ENCODE data around the gene AP4M1. TPM values are rescaled to one million over a fixed set of nuclear protein-coding genes. Genes with fewer than 3 reads are reported as not detected.
A peak's percentile ranks its signal among the peaks of the same experiment; 100 is the strongest.

AP4M1 gene
- polyA plus RNA-seq, 1 donor from 2014 or later, result 100 TPM

DNA sequence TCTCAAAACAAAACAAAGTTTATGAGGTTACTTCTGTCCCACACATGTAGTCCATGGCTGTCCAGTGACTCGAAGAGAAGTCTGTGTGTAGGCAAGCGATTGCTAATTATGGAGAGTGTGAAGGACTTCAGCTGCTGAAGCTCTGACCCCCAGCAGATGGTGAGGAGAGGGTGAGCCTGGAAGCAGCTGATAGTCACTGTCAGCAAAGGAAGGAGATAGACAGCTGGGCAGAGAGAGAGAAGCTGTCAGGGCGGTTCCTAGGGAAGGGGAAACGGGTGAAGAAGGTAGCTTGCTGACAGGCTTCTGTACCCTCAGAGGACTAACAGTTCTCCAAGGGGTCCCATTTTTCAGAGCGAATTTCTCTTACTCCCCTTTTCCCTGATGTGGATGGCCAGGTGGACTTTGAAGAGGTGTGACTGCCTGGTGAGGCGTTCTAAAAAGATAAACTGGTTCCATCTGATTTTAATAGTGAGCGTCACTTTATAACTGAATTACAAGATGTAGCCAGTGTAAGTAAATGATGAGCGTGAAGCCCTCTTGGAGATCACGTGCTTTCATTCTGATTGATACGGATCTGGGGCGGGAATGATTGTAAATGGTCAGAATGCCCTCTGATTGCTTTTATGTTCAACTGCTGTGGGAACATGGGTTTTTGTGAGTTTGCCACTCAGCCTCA lies 39.8 kb upstream of the AP4M1 start:
- no peaks in the 10 kb centered on the region for H3K9me3 ChIP-seq (ENCODE audit: low read length)
- H3K27ac ChIP-seq (ENCODE audit: low read length), result no peak overlapping the region
- no peaks in the 10 kb centered on the region for H3K27me3 ChIP-seq (ENCODE audit: insufficient read depth, low read depth, low read length)
- no peaks in the 10 kb centered on the region for H3K79me2 ChIP-seq (replicated peaks; ENCODE audit: insufficient read depth, low read length)
- TF ChIP-seq, protein P1, sequence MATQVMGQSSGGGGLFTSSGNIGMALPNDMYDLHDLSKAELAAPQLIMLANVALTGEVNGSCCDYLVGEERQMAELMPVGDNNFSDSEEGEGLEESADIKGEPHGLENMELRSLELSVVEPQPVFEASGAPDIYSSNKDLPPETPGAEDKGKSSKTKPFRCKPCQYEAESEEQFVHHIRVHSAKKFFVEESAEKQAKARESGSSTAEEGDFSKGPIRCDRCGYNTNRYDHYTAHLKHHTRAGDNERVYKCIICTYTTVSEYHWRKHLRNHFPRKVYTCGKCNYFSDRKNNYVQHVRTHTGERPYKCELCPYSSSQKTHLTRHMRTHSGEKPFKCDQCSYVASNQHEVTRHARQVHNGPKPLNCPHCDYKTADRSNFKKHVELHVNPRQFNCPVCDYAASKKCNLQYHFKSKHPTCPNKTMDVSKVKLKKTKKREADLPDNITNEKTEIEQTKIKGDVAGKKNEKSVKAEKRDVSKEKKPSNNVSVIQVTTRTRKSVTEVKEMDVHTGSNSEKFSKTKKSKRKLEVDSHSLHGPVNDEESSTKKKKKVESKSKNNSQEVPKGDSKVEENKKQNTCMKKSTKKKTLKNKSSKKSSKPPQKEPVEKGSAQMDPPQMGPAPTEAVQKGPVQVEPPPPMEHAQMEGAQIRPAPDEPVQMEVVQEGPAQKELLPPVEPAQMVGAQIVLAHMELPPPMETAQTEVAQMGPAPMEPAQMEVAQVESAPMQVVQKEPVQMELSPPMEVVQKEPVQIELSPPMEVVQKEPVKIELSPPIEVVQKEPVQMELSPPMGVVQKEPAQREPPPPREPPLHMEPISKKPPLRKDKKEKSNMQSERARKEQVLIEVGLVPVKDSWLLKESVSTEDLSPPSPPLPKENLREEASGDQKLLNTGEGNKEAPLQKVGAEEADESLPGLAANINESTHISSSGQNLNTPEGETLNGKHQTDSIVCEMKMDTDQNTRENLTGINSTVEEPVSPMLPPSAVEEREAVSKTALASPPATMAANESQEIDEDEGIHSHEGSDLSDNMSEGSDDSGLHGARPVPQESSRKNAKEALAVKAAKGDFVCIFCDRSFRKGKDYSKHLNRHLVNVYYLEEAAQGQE (IDR thresholded peaks at IDR 0.05; ENCODE audit: borderline replicate concordance), result no peak
- TF ChIP-seq POLR2AphosphoS5 (IDR thresholded peaks at IDR 0.05), result peak; percentile 3
- H3F3A ChIP-seq (ENCODE audit: insufficient read depth, low read length, poor library complexity, severe bottlenecking), result no peaks in the 10 kb centered on the region
- no peak overlapping the region for H3K4me2 ChIP-seq (ENCODE audit: low read length)
- no peaks in the 10 kb centered on the region for H4K20me1 ChIP-seq (ENCODE audit: insufficient read depth)
- H3K9ac ChIP-seq (ENCODE audit: low read length), result no peak overlapping the region
- H3K36me3 ChIP-seq (ENCODE audit: insufficient read depth, low read length), result peaks cover 9% of the 10 kb centered on the region
- H3K9me2 ChIP-seq (ENCODE audit: insufficient read depth, low read length), result no peaks in the 10 kb centered on the region
- H2AFZ ChIP-seq (ENCODE audit: low read depth, low read length), result no peak overlapping the region
- H3K4me3 ChIP-seq (ENCODE audit: low read length), result no peak overlapping the region

DNA sequence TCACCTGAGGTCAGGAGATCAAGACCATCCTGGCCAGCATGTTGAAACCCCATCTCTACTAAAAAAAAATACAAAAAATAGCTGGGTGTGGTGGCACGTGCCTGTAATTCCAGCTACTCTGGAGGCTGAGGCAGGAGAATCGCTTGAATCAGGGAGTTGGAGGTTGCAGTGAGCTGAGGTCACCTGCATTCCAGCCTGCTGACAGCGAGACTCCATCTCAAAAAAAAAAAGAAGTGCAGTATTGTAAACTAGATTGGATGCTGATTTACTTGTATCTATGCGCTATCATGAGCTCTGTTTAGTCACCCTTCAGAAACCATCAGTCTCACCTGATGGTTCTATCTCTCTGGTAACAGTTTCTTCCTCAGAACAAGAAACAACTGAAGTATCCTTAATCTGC lies 38.1 kb upstream of the AP4M1 start:
- no peaks in the 10 kb centered on the region for H3K9me3 ChIP-seq (ENCODE audit: low read length)
- H4K20me1 ChIP-seq (ENCODE audit: insufficient read depth), result no peaks in the 10 kb centered on the region
- H3K9me2 ChIP-seq (ENCODE audit: insufficient read depth, low read length), result no peaks in the 10 kb centered on the region
- no peaks in the 10 kb centered on the region for H3F3A ChIP-seq (ENCODE audit: insufficient read depth, low read length, poor library complexity, severe bottlenecking)
- no peak overlapping the region for H3K27ac ChIP-seq (ENCODE audit: low read length)
- H2AFZ ChIP-seq (ENCODE audit: low read depth, low read length), result no peak overlapping the region
- no peaks in the 10 kb centered on the region for H3K79me2 ChIP-seq (replicated peaks; ENCODE audit: insufficient read depth, low read length)
- TF ChIP-seq TAF1 (IDR thresholded peaks at IDR 0.05; ENCODE audit: low read depth) (no peak), SMC3 (conservative IDR thresholded peaks at IDR 0.05; ENCODE audit: poor library complexity) (no peak), EP300 (conservative IDR thresholded peaks at IDR 0.05; ENCODE audit: poor library complexity, severe bottlenecking) (no peak), EZH2 (IDR thresholded peaks at IDR 0.05; ENCODE audit: borderline replicate concordance, insufficient read depth, low read length, poor library complexity, severe bottlenecking) (no peak), POLR2AphosphoS5 (IDR thresholded peaks at IDR 0.05) (no peak), MXI1 (conservative IDR thresholded peaks at IDR 0.05; ENCODE audit: poor library complexity, severe bottlenecking) (no peak), RAD21 (conservative IDR thresholded peaks at IDR 0.05) (no peak)
- TF ChIP-seq, protein P1 (IDR thresholded peaks at IDR 0.05; ENCODE audit: borderline replicate concordance), result no peak
- TF ChIP-seq, protein P2, sequence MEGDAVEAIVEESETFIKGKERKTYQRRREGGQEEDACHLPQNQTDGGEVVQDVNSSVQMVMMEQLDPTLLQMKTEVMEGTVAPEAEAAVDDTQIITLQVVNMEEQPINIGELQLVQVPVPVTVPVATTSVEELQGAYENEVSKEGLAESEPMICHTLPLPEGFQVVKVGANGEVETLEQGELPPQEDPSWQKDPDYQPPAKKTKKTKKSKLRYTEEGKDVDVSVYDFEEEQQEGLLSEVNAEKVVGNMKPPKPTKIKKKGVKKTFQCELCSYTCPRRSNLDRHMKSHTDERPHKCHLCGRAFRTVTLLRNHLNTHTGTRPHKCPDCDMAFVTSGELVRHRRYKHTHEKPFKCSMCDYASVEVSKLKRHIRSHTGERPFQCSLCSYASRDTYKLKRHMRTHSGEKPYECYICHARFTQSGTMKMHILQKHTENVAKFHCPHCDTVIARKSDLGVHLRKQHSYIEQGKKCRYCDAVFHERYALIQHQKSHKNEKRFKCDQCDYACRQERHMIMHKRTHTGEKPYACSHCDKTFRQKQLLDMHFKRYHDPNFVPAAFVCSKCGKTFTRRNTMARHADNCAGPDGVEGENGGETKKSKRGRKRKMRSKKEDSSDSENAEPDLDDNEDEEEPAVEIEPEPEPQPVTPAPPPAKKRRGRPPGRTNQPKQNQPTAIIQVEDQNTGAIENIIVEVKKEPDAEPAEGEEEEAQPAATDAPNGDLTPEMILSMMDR (IDR thresholded peaks at IDR 0.05; ENCODE audit: poor library complexity, severe bottlenecking), result no peak
- no peak overlapping the region for H3K9ac ChIP-seq (ENCODE audit: low read length)
- H3K4me2 ChIP-seq (ENCODE audit: low read length), result no peak overlapping the region
- H3K4me3 ChIP-seq (ENCODE audit: low read length), result no peak overlapping the region
- no peaks in the 10 kb centered on the region for H3K27me3 ChIP-seq (ENCODE audit: insufficient read depth, low read depth, low read length)
- H3K36me3 ChIP-seq (ENCODE audit: insufficient read depth, low read length), result peaks cover under 1% of the 10 kb centered on the region
